NT2/D1 (cell line): ENCODE data around the gene SRBD1.

Source experiments
- DNase-seq: peaks from one replicate; pipeline ENCODE4 v3.0.0-alpha.2; 2011; ENCODE audit warnings: low read depth, low spot score
- H3K27me3 ChIP-seq: 2 replicates; pipeline ENCODE4 v1.6.0; 2011; ENCODE audit warnings: mild to moderate bottlenecking; ENCODE audit not compliant: insufficient read length, insufficient read depth
- H3K36me3 ChIP-seq: 2 replicates; pipeline ENCODE4 v1.6.1; 2011; ENCODE audit warnings: mild to moderate bottlenecking, low read length, mixed read lengths; ENCODE audit not compliant: insufficient read depth, insufficient read length
- H3K4me1 ChIP-seq: 2 replicates; pipeline ENCODE4 v1.5.1; 2011; ENCODE audit not compliant: insufficient read depth, insufficient read length
- H3K4me3 ChIP-seq: 2 replicates; pipeline ENCODE4 v1.5.1; 2011; ENCODE audit warnings: low read depth; ENCODE audit not compliant: insufficient read length
- H3K9ac ChIP-seq: 2 replicates; pipeline ENCODE4 v1.6.0; 2011; ENCODE audit warnings: low read depth; ENCODE audit not compliant: insufficient read length
- H3K9me3 ChIP-seq: 2 replicates; pipeline ENCODE4 v1.5.1; 2011; ENCODE audit warnings: mild to moderate bottlenecking, low read length; ENCODE audit not compliant: insufficient read depth
- SUZ12 ChIP-seq: IDR thresholded peaks from 2 replicates; pipeline ENCODE4 v1.6.1; 2011; ENCODE audit not compliant: insufficient read length, insufficient read depth; ENCODE audit errors: extremely low read depth
- YY1 ChIP-seq: IDR thresholded peaks from 2 replicates; pipeline ENCODE4 v1.6.1; 2011; ENCODE audit not compliant: insufficient read length, insufficient read depth
- ZNF274 ChIP-seq: IDR thresholded peaks from 2 replicates; pipeline ENCODE4 v1.6.1; 2011; ENCODE audit warnings: mild to moderate bottlenecking, low read depth, low read length

The SRBD1 gene

DNA sequence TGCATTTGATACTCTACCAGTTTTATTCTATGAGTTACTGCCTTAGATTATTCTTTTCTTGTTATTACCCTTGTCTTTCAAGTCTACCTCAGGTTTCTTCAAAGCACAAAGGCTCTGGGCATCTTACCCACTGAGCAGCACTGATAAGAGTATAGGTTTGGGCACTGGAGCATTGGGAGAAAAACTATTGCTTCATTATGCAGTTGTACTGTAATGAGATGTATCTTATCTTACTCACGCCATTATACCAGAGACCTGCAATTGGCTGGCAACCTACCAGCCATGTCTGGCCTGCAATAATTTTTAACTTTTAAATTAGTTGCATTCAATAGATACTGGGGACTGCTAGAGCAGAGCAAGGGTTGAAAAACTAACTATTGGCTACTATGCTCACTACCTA, 18.9 kb upstream of the SRBD1 start:
- H3K27me3 ChIP-seq, result no peaks in the 10 kb centered on the region
- TF ChIP-seq ZNF274 (no peak), SUZ12 (no peak), YY1 (no peak)
- no peak overlapping the region for H3K4me3 ChIP-seq
- DNase-seq, result no peak
- no peak overlapping the region for H3K9ac ChIP-seq
- no peaks in the 10 kb centered on the region for H3K4me1 ChIP-seq
- no peaks in the 10 kb centered on the region for H3K9me3 ChIP-seq
- no peaks in the 10 kb centered on the region for H3K36me3 ChIP-seq

DNA sequence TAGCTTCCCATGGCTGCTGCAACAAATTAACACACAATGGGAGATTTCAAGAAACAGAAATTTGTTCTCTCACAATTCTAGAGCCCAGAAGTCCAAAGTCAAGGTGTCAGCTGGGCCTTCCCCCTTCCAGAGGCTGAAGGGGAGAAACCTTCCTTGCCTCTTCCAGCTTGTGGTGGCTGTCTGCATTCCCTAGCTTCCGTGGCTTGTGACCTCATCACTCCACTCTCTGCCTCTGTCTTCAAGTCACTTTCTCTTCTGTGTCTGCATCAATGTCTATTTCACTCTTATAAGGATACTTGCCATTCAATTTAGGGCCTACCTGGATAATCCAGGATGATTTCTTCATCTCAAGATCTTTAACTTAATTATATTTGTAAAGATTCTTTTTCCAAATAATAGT, 16.8 kb upstream of the SRBD1 start:
- Histone ChIP-seq H3K4me3 (no peak overlapping the region), H3K36me3 (no peaks in the 10 kb centered on the region), H3K9ac (no peak overlapping the region), H3K9me3 (no peaks in the 10 kb centered on the region), H3K27me3 (no peaks in the 10 kb centered on the region), H3K4me1 (no peaks in the 10 kb centered on the region)
- TF ChIP-seq SUZ12, result no peak
- no peak for TF ChIP-seq ZNF274
- no peak for TF ChIP-seq YY1
- no peak for DNase-seq

DNA sequence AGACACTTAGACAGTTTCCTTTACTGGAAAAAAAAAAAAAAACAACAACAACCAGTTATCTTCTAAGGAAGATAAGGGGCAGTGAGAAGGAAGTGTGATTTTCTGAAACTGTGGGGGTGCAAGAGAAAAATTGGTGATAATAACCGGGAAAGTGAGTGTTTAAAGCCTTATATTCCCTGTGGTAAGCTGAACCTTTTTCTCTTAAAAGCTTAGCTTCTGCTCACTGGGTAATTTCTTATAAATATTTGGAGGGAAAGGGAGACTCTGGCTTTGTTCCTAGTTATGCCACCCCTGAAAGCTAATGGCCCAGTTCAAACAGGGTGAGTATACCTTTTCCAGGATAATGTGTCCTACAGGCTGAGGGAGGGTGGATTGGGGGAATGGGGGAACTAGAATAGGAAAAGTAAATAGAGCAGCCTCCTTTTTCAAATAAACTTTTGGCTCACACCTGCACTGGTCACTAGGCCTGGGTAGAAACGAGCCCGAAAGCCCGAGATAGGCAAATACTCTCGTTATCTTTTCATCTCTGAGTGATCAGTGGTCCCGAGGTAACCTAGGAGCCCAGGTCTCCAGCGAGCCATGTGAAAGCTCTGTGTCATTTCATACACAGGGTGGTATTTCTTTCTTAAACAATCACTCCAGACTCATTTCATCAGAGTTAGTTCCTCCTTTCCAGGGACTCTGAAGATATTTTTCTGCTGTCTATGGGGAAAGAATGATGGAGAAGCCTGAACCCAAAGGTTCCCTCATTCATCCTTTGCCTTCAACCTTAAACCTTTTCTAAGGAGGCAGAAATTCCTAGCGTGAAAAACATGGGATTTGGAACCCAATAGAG, 15.5 kb upstream of the SRBD1 start:
- DNase-seq, result no peak
- H3K27me3 ChIP-seq, result no peaks in the 10 kb centered on the region

DNA sequence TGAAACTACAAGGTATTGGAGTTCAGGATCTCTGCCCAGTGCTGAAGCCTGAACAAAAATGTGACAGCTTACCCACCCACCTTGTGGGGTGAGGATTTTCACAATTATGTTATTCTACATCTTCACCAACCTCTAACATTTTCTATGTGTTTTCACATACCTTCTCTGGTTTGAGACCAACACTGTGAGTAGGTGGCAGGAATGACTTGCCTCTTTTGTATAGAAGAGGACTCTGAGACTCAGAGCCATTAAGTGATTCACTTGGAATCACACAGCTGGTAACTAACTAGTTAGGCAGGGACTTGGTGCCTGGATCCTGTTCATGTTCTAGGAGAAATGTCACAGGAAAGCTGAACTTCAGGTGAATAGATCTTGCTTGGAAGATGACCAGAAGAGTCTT, 14.8 kb upstream of the SRBD1 start:
- TF ChIP-seq SUZ12, result no peak
- TF ChIP-seq ZNF274, result no peak
- TF ChIP-seq YY1, result no peak
- H3K4me3 ChIP-seq, result no peak overlapping the region
- no peak for DNase-seq
- H3K4me1 ChIP-seq, result no peaks in the 10 kb centered on the region
- H3K36me3 ChIP-seq, result no peaks in the 10 kb centered on the region
- no peak overlapping the region for H3K9ac ChIP-seq
- no peaks in the 10 kb centered on the region for H3K27me3 ChIP-seq
- H3K9me3 ChIP-seq, result no peaks in the 10 kb centered on the region

More for the DNA sequence above, 15.5 kb upstream of the SRBD1 start:
- H3K4me1 ChIP-seq, result no peaks in the 10 kb centered on the region
- no peak overlapping the region for H3K9ac ChIP-seq
- no peak overlapping the region for H3K4me3 ChIP-seq
- H3K36me3 ChIP-seq, result no peaks in the 10 kb centered on the region
- H3K9me3 ChIP-seq, result no peaks in the 10 kb centered on the region
- TF ChIP-seq SUZ12 (no peak), ZNF274 (no peak), YY1 (no peak)

DNA sequence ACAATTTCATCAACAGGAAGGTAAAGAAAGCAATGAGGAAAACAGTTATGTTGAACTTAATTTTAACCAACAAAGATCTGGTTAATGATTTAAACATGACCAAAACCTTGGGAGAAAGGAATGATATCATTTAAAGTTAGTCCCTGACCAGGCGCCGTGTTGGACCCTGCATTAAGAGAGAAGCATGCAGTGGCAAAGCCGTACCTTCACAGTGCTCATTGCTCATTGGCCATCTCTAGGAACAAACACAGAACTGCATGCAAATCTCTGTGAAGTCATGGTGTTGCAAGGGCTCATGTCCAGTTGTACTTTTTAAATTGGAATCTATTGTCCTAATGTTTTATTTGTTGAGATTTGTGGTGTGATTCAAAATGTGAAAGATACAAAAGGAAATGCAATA, 12.0 kb upstream of the SRBD1 start:
- Histone ChIP-seq H3K9ac (no peak overlapping the region), H3K9me3 (no peaks in the 10 kb centered on the region), H3K27me3 (no peaks in the 10 kb centered on the region), H3K36me3 (no peaks in the 10 kb centered on the region), H3K4me1 (no peaks in the 10 kb centered on the region), H3K4me3 (no peak overlapping the region)
- DNase-seq, result no peak
- TF ChIP-seq SUZ12, result no peak
- TF ChIP-seq ZNF274, result no peak
- TF ChIP-seq YY1, result no peak

DNA sequence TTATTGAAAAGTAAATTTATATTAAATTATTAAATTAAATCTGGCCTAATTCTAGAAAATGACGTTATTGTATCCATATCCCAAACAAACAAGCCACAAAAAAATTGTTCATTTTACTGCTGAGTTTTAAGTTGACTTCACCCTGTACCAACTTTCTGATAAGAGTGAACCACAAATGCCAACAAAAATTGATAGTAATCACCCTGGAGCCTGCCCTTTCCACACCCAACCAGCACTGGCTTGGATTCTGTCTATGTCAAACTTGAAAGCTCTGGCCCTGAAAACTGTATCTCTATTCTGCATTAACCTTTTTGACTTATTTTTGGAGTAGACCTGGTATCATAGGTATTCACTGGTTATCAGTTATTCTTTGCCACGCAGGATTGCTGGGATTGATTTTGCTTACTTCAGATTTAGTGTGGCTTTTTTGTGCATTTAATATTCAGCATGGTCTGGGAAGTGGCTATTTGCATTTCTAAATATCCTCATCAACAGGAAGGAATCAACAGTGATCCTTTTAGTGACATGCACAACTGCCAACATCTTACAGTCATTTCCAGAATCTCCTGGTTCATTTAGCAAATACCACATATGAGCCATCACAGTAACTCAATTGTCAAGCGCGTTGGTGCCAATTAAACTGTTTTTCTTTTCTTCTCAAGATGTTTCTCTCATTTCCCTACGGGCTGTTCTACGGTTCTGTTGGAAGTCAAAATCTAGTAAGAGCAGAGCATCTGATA, 11.4 kb upstream of the SRBD1 start:
- Histone ChIP-seq H3K9me3 (no peaks in the 10 kb centered on the region), H3K36me3 (no peaks in the 10 kb centered on the region), H3K9ac (no peak overlapping the region), H3K4me3 (no peak overlapping the region), H3K4me1 (no peaks in the 10 kb centered on the region), H3K27me3 (no peaks in the 10 kb centered on the region)
- no peak for DNase-seq
- TF ChIP-seq SUZ12, result no peak
- no peak for TF ChIP-seq ZNF274
- TF ChIP-seq YY1, result no peak

DNA sequence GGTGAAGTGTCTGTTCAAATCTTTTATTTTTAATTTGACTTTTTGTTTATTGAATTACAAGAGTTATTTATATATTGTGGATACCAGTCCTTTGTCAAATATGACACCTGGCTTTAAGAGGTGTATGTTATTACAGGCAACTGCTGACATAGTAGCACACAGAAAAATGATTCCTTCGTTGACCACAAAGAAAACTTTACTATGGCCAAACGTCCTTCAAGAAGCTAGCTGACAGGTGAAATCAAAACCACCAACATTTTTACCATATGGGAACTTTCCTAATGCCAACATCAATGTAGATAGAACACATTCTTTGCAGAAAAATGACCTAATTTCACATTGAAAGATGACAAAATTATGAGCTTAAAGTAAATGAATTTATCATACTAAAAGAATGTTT, 6.4 kb upstream of the SRBD1 start:
- H3K4me1 ChIP-seq, result no peaks in the 10 kb centered on the region
- TF ChIP-seq ZNF274 (no peak), SUZ12 (no peak), YY1 (no peak)
- no peak overlapping the region for H3K4me3 ChIP-seq
- no peak overlapping the region for H3K9ac ChIP-seq
- DNase-seq, result no peak
- H3K9me3 ChIP-seq, result no peaks in the 10 kb centered on the region
- no peaks in the 10 kb centered on the region for H3K27me3 ChIP-seq
- no peaks in the 10 kb centered on the region for H3K36me3 ChIP-seq
